ENCODE data around the gene CRYL1. TPM values are rescaled to one million over a fixed set of nuclear protein-coding genes. Genes with fewer than 3 reads are reported as not detected.

The CRYL1 gene
- total and polyA plus RNA-seq, 2 of the 13 experiments (the other 11 are each of a cell fraction or from before 2014, with no cell fraction given) = 57.2 to 115 TPM

- TF ChIP-seq ARID4A (CRISPR knock-in tag; IDR thresholded peaks at IDR 0.05; ENCODE audit: borderline replicate concordance) = peak; percentile 36; the same call in 1 of the 2 replicates
- TF ChIP-seq, protein P1, sequence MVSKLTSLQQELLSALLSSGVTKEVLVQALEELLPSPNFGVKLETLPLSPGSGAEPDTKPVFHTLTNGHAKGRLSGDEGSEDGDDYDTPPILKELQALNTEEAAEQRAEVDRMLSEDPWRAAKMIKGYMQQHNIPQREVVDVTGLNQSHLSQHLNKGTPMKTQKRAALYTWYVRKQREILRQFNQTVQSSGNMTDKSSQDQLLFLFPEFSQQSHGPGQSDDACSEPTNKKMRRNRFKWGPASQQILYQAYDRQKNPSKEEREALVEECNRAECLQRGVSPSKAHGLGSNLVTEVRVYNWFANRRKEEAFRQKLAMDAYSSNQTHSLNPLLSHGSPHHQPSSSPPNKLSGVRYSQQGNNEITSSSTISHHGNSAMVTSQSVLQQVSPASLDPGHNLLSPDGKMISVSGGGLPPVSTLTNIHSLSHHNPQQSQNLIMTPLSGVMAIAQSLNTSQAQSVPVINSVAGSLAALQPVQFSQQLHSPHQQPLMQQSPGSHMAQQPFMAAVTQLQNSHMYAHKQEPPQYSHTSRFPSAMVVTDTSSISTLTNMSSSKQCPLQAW (CRISPR knock-in tag; IDR thresholded peaks at IDR 0.05) = peak; percentile 84
- peak; percentile 39; the same call in 1 of the 2 replicates for TF ChIP-seq ZNF652 (CRISPR knock-in tag; IDR thresholded peaks at IDR 0.05; ENCODE audit: borderline replicate concordance, low read depth)
- TF ChIP-seq, protein P2, sequence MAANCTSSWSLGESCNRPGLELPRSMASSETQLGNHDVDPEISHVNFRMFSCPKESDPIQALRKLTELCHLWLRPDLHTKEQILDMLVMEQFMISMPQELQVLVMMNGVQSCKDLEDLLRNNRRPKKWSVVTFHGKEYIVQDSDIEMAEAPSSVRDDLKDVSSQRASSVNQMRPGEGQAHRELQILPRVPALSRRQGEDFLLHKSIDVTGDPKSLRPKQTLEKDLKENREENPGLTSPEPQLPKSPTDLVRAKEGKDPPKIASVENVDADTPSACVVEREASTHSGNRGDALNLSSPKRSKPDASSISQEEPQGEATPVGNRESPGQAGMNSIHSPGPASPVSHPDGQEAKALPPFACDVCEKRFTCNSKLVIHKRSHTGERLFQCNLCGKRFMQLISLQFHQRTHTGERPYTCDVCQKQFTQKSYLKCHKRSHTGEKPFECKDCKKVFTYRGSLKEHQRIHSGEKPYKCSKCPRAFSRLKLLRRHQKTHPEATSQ (CRISPR knock-in tag; IDR thresholded peaks at IDR 0.05; ENCODE audit: borderline replicate concordance) = no peak; the same call in 1 of the 2 replicates
- TF ChIP-seq BCL6 (CRISPR knock-in tag; IDR thresholded peaks at IDR 0.05) = peak; percentile 55; the same call in 1 of the 2 replicates
- TF ChIP-seq RFX1 (IDR thresholded peaks at IDR 0.05) = no peak
- no peak for TF ChIP-seq FOXA1 (IDR thresholded peaks at IDR 0.05)
- peak; percentile 85 for TF ChIP-seq FOXA1 (CRISPR knock-in tag; IDR thresholded peaks at IDR 0.05)
- TF ChIP-seq RFXANK (CRISPR knock-in tag; IDR thresholded peaks at IDR 0.05) = no peak
- TF ChIP-seq MXD4 (CRISPR knock-in tag; IDR thresholded peaks at IDR 0.05) = no peak
- no peak for TF ChIP-seq ZNF337 (CRISPR knock-in tag; IDR thresholded peaks at IDR 0.05; ENCODE audit: borderline replicate concordance, low read depth)
- TF ChIP-seq, protein P3, sequence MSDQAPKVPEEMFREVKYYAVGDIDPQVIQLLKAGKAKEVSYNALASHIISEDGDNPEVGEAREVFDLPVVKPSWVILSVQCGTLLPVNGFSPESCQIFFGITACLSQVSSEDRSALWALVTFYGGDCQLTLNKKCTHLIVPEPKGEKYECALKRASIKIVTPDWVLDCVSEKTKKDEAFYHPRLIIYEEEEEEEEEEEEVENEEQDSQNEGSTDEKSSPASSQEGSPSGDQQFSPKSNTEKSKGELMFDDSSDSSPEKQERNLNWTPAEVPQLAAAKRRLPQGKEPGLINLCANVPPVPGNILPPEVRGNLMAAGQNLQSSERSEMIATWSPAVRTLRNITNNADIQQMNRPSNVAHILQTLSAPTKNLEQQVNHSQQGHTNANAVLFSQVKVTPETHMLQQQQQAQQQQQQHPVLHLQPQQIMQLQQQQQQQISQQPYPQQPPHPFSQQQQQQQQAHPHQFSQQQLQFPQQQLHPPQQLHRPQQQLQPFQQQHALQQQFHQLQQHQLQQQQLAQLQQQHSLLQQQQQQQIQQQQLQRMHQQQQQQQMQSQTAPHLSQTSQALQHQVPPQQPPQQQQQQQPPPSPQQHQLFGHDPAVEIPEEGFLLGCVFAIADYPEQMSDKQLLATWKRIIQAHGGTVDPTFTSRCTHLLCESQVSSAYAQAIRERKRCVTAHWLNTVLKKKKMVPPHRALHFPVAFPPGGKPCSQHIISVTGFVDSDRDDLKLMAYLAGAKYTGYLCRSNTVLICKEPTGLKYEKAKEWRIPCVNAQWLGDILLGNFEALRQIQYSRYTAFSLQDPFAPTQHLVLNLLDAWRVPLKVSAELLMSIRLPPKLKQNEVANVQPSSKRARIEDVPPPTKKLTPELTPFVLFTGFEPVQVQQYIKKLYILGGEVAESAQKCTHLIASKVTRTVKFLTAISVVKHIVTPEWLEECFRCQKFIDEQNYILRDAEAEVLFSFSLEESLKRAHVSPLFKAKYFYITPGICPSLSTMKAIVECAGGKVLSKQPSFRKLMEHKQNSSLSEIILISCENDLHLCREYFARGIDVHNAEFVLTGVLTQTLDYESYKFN (CRISPR knock-in tag; conservative IDR thresholded peaks at IDR 0.05) = peak; percentile 99
- 0 out of 3 replicates have a peak, but pooled peaks have one; percentile 17 for TF ChIP-seq MXI1 (IDR thresholded peaks at IDR 0.05; ENCODE audit: borderline replicate concordance, low read depth, low read length)
- TF ChIP-seq RBFOX2 (IDR thresholded peaks at IDR 0.05; ENCODE audit: low read depth, low read length) = peak; percentile 48; the same call in 1 of the 2 replicates
- TF ChIP-seq SMAD3 (CRISPR knock-in tag; IDR thresholded peaks at IDR 0.05) = 0 out of 2 replicates have a peak, but pooled peaks have one; percentile 29
Observed at GRCh38 chr13:20505405-20506366, 20.0 kb downstream of the CRYL1 start (continued).

All from HepG2 (cell line).